Measurements from ENCODE around the gene PIK3AP1. TPM values are rescaled to one million over a fixed set of nuclear protein-coding genes. Genes with fewer than 3 reads are reported as not detected.
"Not testable (repeated sequence)": the region's sequence is repeated elsewhere in the genome, so short reads cannot be mapped to it uniquely, and the experiment has no call there.

The PIK3AP1 gene
- total RNA-seq, 1 donor from 2014 or later, result 5.9 TPM

- Histone ChIP-seq H3K27ac (no peak overlapping the region), H3K4me1 (peaks cover 73% of the 10 kb centered on the region), H3K36me3 (no peaks in the 10 kb centered on the region), H3K9me3 (no peaks in the 10 kb centered on the region), H3K27me3 (no peaks in the 10 kb centered on the region), H3K4me3 (no peak overlapping the region)
- intact Hi-C loops (cut with DNase I), result no loop called here
- TF ChIP-seq POLR2AphosphoS5 (IDR thresholded peaks at IDR 0.05; ENCODE audit: insufficient read depth in 1 of 2, low read depth in 1 of 2), result no peak
- no peak for TF ChIP-seq CTCF (IDR thresholded peaks at IDR 0.05)
- DNase-seq (ENCODE audit: extremely low spot score in 2 of 2), result no peak
Measured at GRCh38 chr10:96579133-96579532, 141.2 kb downstream of the PIK3AP1 start.

GRCh38 chr10:96578633-96579032 lies 141.7 kb downstream of the PIK3AP1 start:
- TF ChIP-seq CTCF (IDR thresholded peaks at IDR 0.05) (no peak), POLR2AphosphoS5 (IDR thresholded peaks at IDR 0.05; ENCODE audit: insufficient read depth in 1 of 2, low read depth in 1 of 2) (no peak)
- no peak for DNase-seq (ENCODE audit: extremely low spot score in 2 of 2)
- intact Hi-C loops (cut with DNase I), result no loop called here
- Histone ChIP-seq H3K4me3 (no peak overlapping the region), H3K27me3 (no peaks in the 10 kb centered on the region), H3K9me3 (no peaks in the 10 kb centered on the region), H3K36me3 (no peaks in the 10 kb centered on the region), H3K4me1 (peaks cover 68% of the 10 kb centered on the region), H3K27ac (no peak overlapping the region)

- Histone ChIP-seq H3K4me3 (no peak overlapping the region), H3K36me3 (no peaks in the 10 kb centered on the region), H3K27me3 (no peaks in the 10 kb centered on the region), H3K4me1 (peaks cover 63% of the 10 kb centered on the region), H3K27ac (no peak overlapping the region), H3K9me3 (no peaks in the 10 kb centered on the region)
- intact Hi-C loops (cut with DNase I), result no loop called here
- DNase-seq (ENCODE audit: extremely low spot score in 2 of 2), result no peak
- no peak for TF ChIP-seq CTCF (IDR thresholded peaks at IDR 0.05)
- TF ChIP-seq POLR2AphosphoS5 (IDR thresholded peaks at IDR 0.05; ENCODE audit: insufficient read depth in 1 of 2, low read depth in 1 of 2), result no peak
- no peak for TF ChIP-seq POLR2A (IDR thresholded peaks at IDR 0.05)
Measured at GRCh38 chr10:96578022-96578421, 142.3 kb downstream of the PIK3AP1 start.

GRCh38 chr10:96577069-96577468 lies 143.2 kb downstream of the PIK3AP1 start:
- Histone ChIP-seq H3K9me3 (no peaks in the 10 kb centered on the region), H3K27ac (no peak overlapping the region), H3K36me3 (no peaks in the 10 kb centered on the region), H3K4me1 (peaks cover 55% of the 10 kb centered on the region), H3K4me3 (no peak overlapping the region), H3K27me3 (no peaks in the 10 kb centered on the region)
- no peak for TF ChIP-seq POLR2A (IDR thresholded peaks at IDR 0.05)
- no peak for TF ChIP-seq CTCF (IDR thresholded peaks at IDR 0.05)
- no peak for TF ChIP-seq POLR2AphosphoS5 (IDR thresholded peaks at IDR 0.05; ENCODE audit: insufficient read depth in 1 of 2, low read depth in 1 of 2)
- intact Hi-C loops (cut with DNase I), result no loop called here
- DNase-seq (ENCODE audit: extremely low spot score in 2 of 2), result no peak

- peaks cover 49% of the 10 kb centered on the region for H3K4me1 ChIP-seq
- H3K9me3 ChIP-seq, result no peaks in the 10 kb centered on the region
Measured at GRCh38 chr10:96576277-96576980, 143.9 kb downstream of the PIK3AP1 start.

GRCh38 chr10:96574564-96574963 lies 145.8 kb downstream of the PIK3AP1 start:
- H3K4me3 ChIP-seq; H3K27ac ChIP-seq; H3K27me3 ChIP-seq; H3K9me3 ChIP-seq; intact Hi-C loops (cut with DNase I); H3K36me3 ChIP-seq; DNase-seq (ENCODE audit: extremely low spot score in 2 of 2): not testable (repeated sequence)
- H3K4me1 ChIP-seq, result peaks cover 38% of the 10 kb centered on the region

More at GRCh38 chr10:96576277-96576980, 143.9 kb downstream of the PIK3AP1 start:
- no peak for TF ChIP-seq POLR2A (IDR thresholded peaks at IDR 0.05)
- TF ChIP-seq POLR2AphosphoS5 (IDR thresholded peaks at IDR 0.05; ENCODE audit: insufficient read depth in 1 of 2, low read depth in 1 of 2), result no peak
- TF ChIP-seq CTCF (IDR thresholded peaks at IDR 0.05), result no peak
- intact Hi-C loops (cut with DNase I), result no loop called here
- Histone ChIP-seq H3K27ac (no peak overlapping the region), H3K36me3 (no peaks in the 10 kb centered on the region), H3K27me3 (no peaks in the 10 kb centered on the region), H3K4me3 (no peak overlapping the region)
- DNase-seq (ENCODE audit: extremely low spot score in 2 of 2), result no peak
